PC-9 (cell line): ENCODE results near the gene LY86. TPM values are rescaled to one million over a fixed set of nuclear protein-coding genes. Genes with fewer than 3 reads are reported as not detected.

Experiments used
- BruUV-seq: library from RNA; stranded (reverse); fragments of 400-500 nt; replicated peaks from 2 replicates; lab custom pipeline; 2021; lab: Mats Ljungman, UMichigan
- CTCF ChIA-PET: fragments of 300-600 bp; sonication (Branson Sonifier 250); formaldehyde crosslinking; loops from one replicate; lab custom pipeline; 2022; ENCODE audit warnings: antibody characterized with exemption; lab: Charles Lee
- POLR2A ChIA-PET: fragments of 300-600 bp; sonication (Branson Sonifier 250); formaldehyde crosslinking; loops from one replicate; lab custom pipeline; 2022; ENCODE audit warnings: antibody characterized with exemption; ENCODE audit not compliant: unreplicated experiment; lab: Charles Lee
- DNase-seq, 2 experiments: peaks; one replicate each; pipeline versions ENCODE4 v3.0.0 to v3.0.0-alpha.2; 2015 to 2022; ENCODE audit warnings: mixed read lengths in 1 of 2
- H2AFZ ChIP-seq: fragments of 200-600 bp; sonication (generic); 2 replicates; pipeline ENCODE4 v1.8.1; 2017; ENCODE audit warnings: antibody characterized with exemption
- H3F3A ChIP-seq: fragments of 200-600 bp; sonication (generic); 2 replicates; pipeline ENCODE4 v1.8.1; 2017; ENCODE audit warnings: antibody characterized with exemption, mild to moderate bottlenecking, low read depth; ENCODE audit not compliant: insufficient read depth
- H3K27ac ChIP-seq: fragments of 200-600 bp; sonication (generic); 2 replicates; pipeline ENCODE4 v1.6.1; 2016; ENCODE audit warnings: mixed run types
- H3K27me3 ChIP-seq: fragments of 200-600 bp; sonication (generic); 2 replicates; pipeline ENCODE4 v1.6.1; 2016; ENCODE audit warnings: low read depth, mixed run types; ENCODE audit not compliant: insufficient read depth
- H3K36me3 ChIP-seq: fragments of 200-600 bp; sonication (generic); 2 replicates; pipeline ENCODE4 v1.6.1; 2016; ENCODE audit warnings: low read depth, mixed run types
- H3K4me1 ChIP-seq: fragments of 200-600 bp; sonication (generic); replicated peaks from 2 replicates; pipeline ENCODE4 v1.6.1; 2016; ENCODE audit warnings: mixed run types; ENCODE audit not compliant: insufficient read depth
- H3K4me2 ChIP-seq: fragments of 200-600 bp; sonication (generic); 2 replicates; pipeline ENCODE4 v1.6.1; 2017; ENCODE audit warnings: mixed run types
- H3K4me3 ChIP-seq: fragments of 200-600 bp; sonication (generic); 2 replicates; pipeline ENCODE4 v1.6.1; 2016; ENCODE audit warnings: mixed run types
- H3K79me2 ChIP-seq: fragments of 200-600 bp; sonication (generic); 2 replicates; pipeline ENCODE4 v1.6.1; 2017; ENCODE audit warnings: low read depth, mixed run types
- H3K9me2 ChIP-seq: fragments of 200-600 bp; sonication (generic); 2 replicates; pipeline ENCODE4 v1.8.1; 2017; ENCODE audit warnings: mild to moderate bottlenecking; ENCODE audit not compliant: insufficient read depth
- H3K9me3 ChIP-seq: fragments of 200-600 bp; sonication (generic); 2 replicates; pipeline ENCODE4 v1.8.1; 2016; ENCODE audit warnings: low read depth; ENCODE audit not compliant: insufficient read depth
- H4K20me1 ChIP-seq: fragments of 200-600 bp; sonication (generic); 2 replicates; pipeline ENCODE4 v1.8.1; 2017; ENCODE audit not compliant: insufficient read depth
- EZH2 ChIP-seq: fragments of 200-600 bp; sonication (generic); IDR thresholded peaks from 2 replicates; pipeline ENCODE4 v1.8.0; 2017; ENCODE audit warnings: antibody characterized with exemption, low read depth
- intact Hi-C: fragments of 100-400 bp; cut with micrococcal nuclease; formaldehyde crosslinking; loops from one replicate; pipeline ENCODE4 v1.10.0; 2022; ENCODE audit not compliant: unreplicated experiment
- total RNA-seq: library from RNA; stranded (reverse); gene quantifications from 2 replicates; pipeline ENCODE4 v1.2.3, GENCODE V29; 2021
- TF ChIP-seq, protein P1 (sequence below): fragments of 200-600 bp; sonication (generic); conservative IDR thresholded peaks from 2 replicates; pipeline ENCODE4 v1.6.1; 2017; ENCODE audit warnings: mixed run types, antibody characterized with exemption, mild to moderate bottlenecking, moderate library complexity

Gene LY86
- total RNA-seq, 1 experiment from 2014 or later = not detected

DNA sequence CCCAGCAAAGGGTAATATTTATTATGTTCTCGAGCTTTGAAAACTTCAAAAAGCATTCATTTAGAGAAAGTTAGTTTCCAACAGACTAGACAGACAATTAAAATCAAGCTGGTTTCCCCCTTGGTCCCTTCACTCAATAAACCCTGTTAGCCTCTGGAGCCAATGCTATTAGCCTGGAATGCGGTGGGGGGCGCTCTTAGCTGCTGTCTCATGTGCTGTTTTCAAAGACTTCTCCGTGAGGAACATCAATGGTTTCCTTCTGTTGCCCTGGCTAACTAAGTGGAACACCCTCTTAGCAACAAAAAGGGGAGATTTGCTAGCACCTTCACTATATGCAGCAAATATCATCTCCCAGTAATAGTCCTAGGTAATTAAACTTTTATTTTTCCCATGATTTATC lies 86.4 kb downstream of the LY86 start:
- H3K4me3 ChIP-seq = no peak overlapping the region
- POLR2A ChIA-PET = no interaction called here
- H3K79me2 ChIP-seq = no peaks in the 10 kb centered on the region
- TF ChIP-seq, protein P1, sequence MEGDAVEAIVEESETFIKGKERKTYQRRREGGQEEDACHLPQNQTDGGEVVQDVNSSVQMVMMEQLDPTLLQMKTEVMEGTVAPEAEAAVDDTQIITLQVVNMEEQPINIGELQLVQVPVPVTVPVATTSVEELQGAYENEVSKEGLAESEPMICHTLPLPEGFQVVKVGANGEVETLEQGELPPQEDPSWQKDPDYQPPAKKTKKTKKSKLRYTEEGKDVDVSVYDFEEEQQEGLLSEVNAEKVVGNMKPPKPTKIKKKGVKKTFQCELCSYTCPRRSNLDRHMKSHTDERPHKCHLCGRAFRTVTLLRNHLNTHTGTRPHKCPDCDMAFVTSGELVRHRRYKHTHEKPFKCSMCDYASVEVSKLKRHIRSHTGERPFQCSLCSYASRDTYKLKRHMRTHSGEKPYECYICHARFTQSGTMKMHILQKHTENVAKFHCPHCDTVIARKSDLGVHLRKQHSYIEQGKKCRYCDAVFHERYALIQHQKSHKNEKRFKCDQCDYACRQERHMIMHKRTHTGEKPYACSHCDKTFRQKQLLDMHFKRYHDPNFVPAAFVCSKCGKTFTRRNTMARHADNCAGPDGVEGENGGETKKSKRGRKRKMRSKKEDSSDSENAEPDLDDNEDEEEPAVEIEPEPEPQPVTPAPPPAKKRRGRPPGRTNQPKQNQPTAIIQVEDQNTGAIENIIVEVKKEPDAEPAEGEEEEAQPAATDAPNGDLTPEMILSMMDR = peak; percentile 30; the same call in 1 of the 2 replicates
- TF ChIP-seq EZH2 = no peak
- intact Hi-C loops = loop anchor here (5.0 kb wide), 3 partner anchors 147 to 377 kb away; no protein-coding TSS in a partner anchor
- H3K4me2 ChIP-seq = no peak overlapping the region
- no peak overlapping the region for H3K27ac ChIP-seq
- DNase-seq = no peak
- no peak overlapping the region for H2AFZ ChIP-seq
- BruUV-seq = no TSS peak
- H3K9me3 ChIP-seq = no peaks in the 10 kb centered on the region
- peaks cover 33% of the 10 kb centered on the region for H3K4me1 ChIP-seq
- H3K27me3 ChIP-seq = no peaks in the 10 kb centered on the region
- no peaks in the 10 kb centered on the region for H3K9me2 ChIP-seq
- H3K36me3 ChIP-seq = no peaks in the 10 kb centered on the region
- no peaks in the 10 kb centered on the region for H4K20me1 ChIP-seq
- CTCF ChIA-PET = interaction anchor here (0.6 kb wide), 1 partner anchor 588 kb away, joined by 3 read pairs; no protein-coding TSS in a partner anchor
- peaks cover 12% of the 10 kb centered on the region; the same call in 1 of the 2 replicates for H3F3A ChIP-seq

GRCh38 chr6:6676910-6677441 lies 88.5 kb downstream of the LY86 start:
- no TSS peak for BruUV-seq
- Histone ChIP-seq H3K4me1 (peaks cover 33% of the 10 kb centered on the region), H3F3A (peaks cover 12% of the 10 kb centered on the region; the same call in 1 of the 2 replicates), H3K79me2 (no peaks in the 10 kb centered on the region), H3K4me3 (no peak overlapping the region), H3K9me3 (no peaks in the 10 kb centered on the region), H3K4me2 (0 out of 2 replicates have a peak overlapping the region, but pooled peaks have one; percentile 12), H3K27me3 (no peaks in the 10 kb centered on the region), H3K36me3 (no peaks in the 10 kb centered on the region), H3K27ac (no peak overlapping the region), H3K9me2 (no peaks in the 10 kb centered on the region), H2AFZ (no peak overlapping the region), H4K20me1 (no peaks in the 10 kb centered on the region)
- ChIA-PET POLR2A (interaction anchor here (0.5 to 0.8 kb wide), 3 partner anchors 10 to 24 kb away, joined by 3 to 5 read pairs (median 3); no protein-coding TSS in a partner anchor), CTCF (interaction anchor here (0.5 to 1.6 kb wide), 7 partner anchors 10 to 812 kb away, joined by 3 to 5 read pairs (median 3); no protein-coding TSS in a partner anchor)
- intact Hi-C loops = loop anchor here (1.0 to 5.0 kb wide), 6 partner anchors 145 to 938 kb away; partner anchors contain the start of genes CAGE1 and RIOK1
- TF ChIP-seq, protein P1 = peak; percentile 92
- no peak for TF ChIP-seq EZH2
- peak; percentile 68 to 82 for DNase-seq

GRCh38 chr6:6678185-6678671 lies 89.7 kb downstream of the LY86 start:
- Histone ChIP-seq H3K4me2 (peak overlapping the region; percentile 67), H3K36me3 (no peaks in the 10 kb centered on the region), H3K4me1 (peaks cover 35% of the 10 kb centered on the region), H3F3A (peaks cover 12% of the 10 kb centered on the region; the same call in 1 of the 2 replicates), H2AFZ (no peak overlapping the region), H4K20me1 (no peaks in the 10 kb centered on the region), H3K9me3 (no peaks in the 10 kb centered on the region), H3K4me3 (peak overlapping the region; percentile 26; the same call in 1 of the 2 replicates), H3K27me3 (no peaks in the 10 kb centered on the region), H3K79me2 (no peaks in the 10 kb centered on the region), H3K27ac (peak overlapping the region; percentile 85), H3K9me2 (no peaks in the 10 kb centered on the region)
- CTCF ChIA-PET = interaction anchor here (0.6 to 1.3 kb wide), 5 partner anchors 18 to 596 kb away, joined by 3 to 10 read pairs (median 4); no protein-coding TSS in a partner anchor
- intact Hi-C loops = loop anchor here (1.0 to 5.0 kb wide), 8 partner anchors 22 to 565 kb away; no protein-coding TSS in a partner anchor
- peak; percentile 67 to 88 for DNase-seq
- POLR2A ChIA-PET = interaction anchor here (0.5 to 1.8 kb wide), 3 partner anchors 17 to 911 kb away, joined by 3 to 20 read pairs (median 9); no protein-coding TSS in a partner anchor
- BruUV-seq = no TSS peak
- TF ChIP-seq EZH2 = no peak
- TF ChIP-seq, protein P1 = no peak
